Pancreas (tissue), 10 donors: Measurements from ENCODE around the gene NAV2. TPM values are rescaled to one million over a fixed set of nuclear protein-coding genes. Genes with fewer than 3 reads are reported as not detected.

Source experiments
- ATAC-seq, 4 donors: fragments of 200-7000 bp; cut with Tn5 transposase; one replicate each; pipeline versions ENCODE4 v1.8.0 to v1.9.1; 2020; ENCODE audit warnings: mild to moderate bottlenecking in 4 of 4, moderate library complexity in 4 of 4
- DNase-seq, 6 donors: peaks; one replicate each; pipeline ENCODE4 v3.0.0-alpha.2; 2020
- FAIRE-seq: peaks from 2 replicates; lab custom pipeline; 2012; peaks lifted over from hg19 to GRCh38; lab: Jason Lieb, UNC
- H3K27ac ChIP-seq, 4 donors: fragments of 200-600 bp; sonication (generic); 1 replicate in 3 of 4; 2 replicates in 1 of 4; pipeline versions ENCODE4 v1.5.0 to v1.8.0; 2020
- H3K27me3 ChIP-seq, 4 donors: fragments of 200-600 bp; one replicate each; pipeline ENCODE4 v1.8.0; 2021
- H3K36me3 ChIP-seq, 3 donors: fragments of 200-600 bp; sonication (generic) in 1 of 3; one replicate each; pipeline versions ENCODE4 v1.5.0 to v1.8.0; 2020 to 2021
- H3K4me1 ChIP-seq, 3 donors: fragments of 200-600 bp; one replicate each; pipeline ENCODE4 v1.8.0; 2021
- H3K4me3 ChIP-seq, 4 donors: fragments of 200-600 bp; sonication (generic) in 2 of 4; one replicate each; pipeline versions ENCODE4 v1.5.0 to v1.8.0; 2020 to 2021
- H3K9me3 ChIP-seq, 4 donors: fragments of 200-600 bp; one replicate each; pipeline ENCODE4 v1.8.0; 2021
- CTCF ChIP-seq, 4 donors: fragments of 200-600 bp; sonication (generic) in 3 of 4; IDR thresholded peaks; one replicate each; pipeline versions ENCODE4 v1.5.0 to v1.8.0; 2021; ENCODE audit warnings: antibody characterized with exemption in 4 of 4
- WGBS, 2 donors: extraction: QIAGEN DNeasy Blood & Tissue Kit; methylation state at CpG; one replicate each; pipeline ENCODE4 v1.1.7; 2013; 5-methylcytosine and 5-hydroxymethylcytosine counted together
- intact Hi-C, 3 donors: fragments of 100-400 bp; cut with DNase I; formaldehyde crosslinking; loops; one replicate each; pipeline versions ENCODE4 v1.11.1 to v1.14.2; 2022
- polyA plus RNA-seq, 2 donors: library from polyadenylated mRNA; stranded (reverse); fragments of 200-250 nt; gene quantifications; one replicate each; pipeline ENCODE4 v1.2.3, GENCODE V29; 2013
- total RNA-seq, 6 donors: library from RNA; stranded (reverse); fragmentation: NEBNext Ultra II Directional in 4 of 6; extraction: Animal tissue kit (Norgen Biotek cat#: 25700) in 4 of 6; gene quantifications; one replicate each; pipeline versions ENCODE4 v1.2.1 to v1.2.4, GENCODE V29; 2021 to 2023
- donor health status: healthy with polysubstance abuse.
- donor health status: DM: no; HTN: no; CAD: no; lungs with moderate emphysema.
- donor health status: DM: no; HTN: no; CAD: no.
- donor health status: control.
- donor health status: control.
- donor health status: Bipolar disorder and iron deficiency.
- donor health status: DM: yes; HTN: yes; CAD: no.
- donor health status: DM: no; HTN: no; CAD: no.
- donor health status: DM: no; HTN: no; CAD: no.
- donor health status: DM: yes; HTN: yes; CAD: no.

The NAV2 gene
- total and polyA plus RNA-seq, 8 donors: 5.8 to 26.9 (median 16.3) TPM

GRCh38 chr11:19933132-19933735, 220.6 kb downstream of the NAV2 start:
- ATAC-seq (no peak), DNase-seq (no peak), FAIRE-seq (no peak)
- no peak overlapping the region for H3K4me3 ChIP-seq
- no peak overlapping the region for H3K27ac ChIP-seq
- peaks cover 0 to 4% (median 0%) of the 10 kb centered on the region in 3 donors for H3K4me1 ChIP-seq
- peaks cover 0 to 6% (median 5%) of the 10 kb centered on the region in 3 donors for H3K36me3 ChIP-seq
- H3K9me3 ChIP-seq: no peaks in the 10 kb centered on the region
- TF ChIP-seq CTCF (IDR thresholded peaks at IDR 0.05): no peak
- 94 to 95% methylated on average over 20 of the region's 20 CpGs for whole genome bisulfite sequencing, 2 donors
- H3K27me3 ChIP-seq: no peaks in the 10 kb centered on the region
- intact Hi-C loops: no loop called here

- 89 to 94% methylated on average over 12 of the region's 12 CpGs for WGBS, 2 donors
- no peak for ATAC-seq
Measured at GRCh38 chr11:19933801-19934488, 221.3 kb downstream of the NAV2 start.

GRCh38 chr11:19934828-19935259, 222.2 kb downstream of the NAV2 start:
- no peak for TF ChIP-seq CTCF (IDR thresholded peaks at IDR 0.05)
- ATAC-seq (peak in 1 of 4 donors; percentile 43), FAIRE-seq (no peak), DNase-seq (no peak)
- 83 to 91% methylated on average over 3 of the region's 3 CpGs for WGBS, 2 donors
- Histone ChIP-seq H3K36me3 (peaks cover 0 to 6% (median 5%) of the 10 kb centered on the region in 3 donors), H3K4me3 (no peak overlapping the region), H3K27me3 (no peaks in the 10 kb centered on the region), H3K4me1 (peaks cover 0 to 4% (median 0%) of the 10 kb centered on the region in 3 donors), H3K27ac (no peak overlapping the region), H3K9me3 (no peaks in the 10 kb centered on the region)
- intact Hi-C loops: no loop called here

More at GRCh38 chr11:19933801-19934488, 221.3 kb downstream of the NAV2 start:
- intact Hi-C loops: no loop called here
- Histone ChIP-seq H3K4me3 (no peak overlapping the region), H3K27me3 (no peaks in the 10 kb centered on the region), H3K4me1 (peaks cover 0 to 4% (median 0%) of the 10 kb centered on the region in 3 donors), H3K27ac (no peak overlapping the region), H3K36me3 (peaks cover 0 to 6% (median 5%) of the 10 kb centered on the region in 3 donors), H3K9me3 (no peaks in the 10 kb centered on the region)
- FAIRE-seq (no peak), DNase-seq (no peak)
- TF ChIP-seq CTCF (IDR thresholded peaks at IDR 0.05): no peak

- no peak for FAIRE-seq
- H3K27ac ChIP-seq: no peak overlapping the region
- no peak for ATAC-seq
- peaks cover 0 to 6% (median 5%) of the 10 kb centered on the region in 3 donors for H3K36me3 ChIP-seq
- DNase-seq: no peak
- TF ChIP-seq CTCF (IDR thresholded peaks at IDR 0.05): no peak
- 77 to 78% methylated on average over 4 of the region's 4 CpGs for WGBS, 2 donors
- intact Hi-C loops: no loop called here
- H3K4me3 ChIP-seq: no peak overlapping the region
- H3K4me1 ChIP-seq: peaks cover 0 to 4% (median 0%) of the 10 kb centered on the region in 3 donors
- H3K9me3 ChIP-seq: no peaks in the 10 kb centered on the region
- H3K27me3 ChIP-seq: no peaks in the 10 kb centered on the region
Measured at GRCh38 chr11:19935507-19935906, 222.9 kb downstream of the NAV2 start.
